Colonic mucosa (tissue), 4 donors: Measurements from ENCODE around the gene RPTOR. TPM values are rescaled to one million over a fixed set of nuclear protein-coding genes. Genes with fewer than 3 reads are reported as not detected.

ENCODE experiments used
- DNase-seq: peaks from one replicate; pipeline ENCODE4 v3.0.0-alpha.2; 2020
- H3K27ac ChIP-seq: fragments of 200-600 bp; one replicate; pipeline ENCODE4 v1.8.0; 2021
- H3K27me3 ChIP-seq: fragments of 200-600 bp; one replicate; pipeline ENCODE4 v1.8.0; 2021
- H3K36me3 ChIP-seq: fragments of 200-600 bp; one replicate; pipeline ENCODE4 v1.8.0; 2021
- H3K4me1 ChIP-seq: fragments of 200-600 bp; one replicate; pipeline ENCODE4 v1.8.0; 2021; ENCODE audit warnings: mild to moderate bottlenecking
- H3K4me3 ChIP-seq: fragments of 200-600 bp; one replicate; pipeline ENCODE4 v1.8.0; 2021
- H3K9ac ChIP-seq, 2 donors: one replicate each; pipeline ENCODE4 v1.7.0; 2013; ENCODE audit warnings: control low read depth in 2 of 2, low read depth in 2 of 2, low read length in 2 of 2
- H3K9me3 ChIP-seq: fragments of 200-600 bp; one replicate; pipeline ENCODE4 v1.8.0; 2021
- intact Hi-C: fragments of 100-400 bp; cut with DNase I; formaldehyde crosslinking; loops from one replicate; pipeline ENCODE4 v1.14.1; 2022
- total RNA-seq, 2 donors: library from RNA; stranded (reverse); fragmentation: NEBNext Ultra II Directional in 1 of 2; extraction: Animal tissue kit (Norgen Biotek cat#: 25700) in 1 of 2; gene quantifications; one replicate each; pipeline ENCODE4 v1.2.1, GENCODE V29; 2021
- TF ChIP-seq, protein P1 (sequence below): fragments of 200-600 bp; IDR thresholded peaks from one replicate; pipeline ENCODE4 v1.8.0; 2022; ENCODE audit warnings: antibody characterized with exemption, mild to moderate bottlenecking
- donor health status: healthy.
- donor health status: DM: no; HTN: no; CAD: no.
- donor health status: DM: no; HTN: no; CAD: no.

RPTOR gene
- total RNA-seq, 2 donors from 2014 or later, result 21.2 to 39.6 TPM

DNA sequence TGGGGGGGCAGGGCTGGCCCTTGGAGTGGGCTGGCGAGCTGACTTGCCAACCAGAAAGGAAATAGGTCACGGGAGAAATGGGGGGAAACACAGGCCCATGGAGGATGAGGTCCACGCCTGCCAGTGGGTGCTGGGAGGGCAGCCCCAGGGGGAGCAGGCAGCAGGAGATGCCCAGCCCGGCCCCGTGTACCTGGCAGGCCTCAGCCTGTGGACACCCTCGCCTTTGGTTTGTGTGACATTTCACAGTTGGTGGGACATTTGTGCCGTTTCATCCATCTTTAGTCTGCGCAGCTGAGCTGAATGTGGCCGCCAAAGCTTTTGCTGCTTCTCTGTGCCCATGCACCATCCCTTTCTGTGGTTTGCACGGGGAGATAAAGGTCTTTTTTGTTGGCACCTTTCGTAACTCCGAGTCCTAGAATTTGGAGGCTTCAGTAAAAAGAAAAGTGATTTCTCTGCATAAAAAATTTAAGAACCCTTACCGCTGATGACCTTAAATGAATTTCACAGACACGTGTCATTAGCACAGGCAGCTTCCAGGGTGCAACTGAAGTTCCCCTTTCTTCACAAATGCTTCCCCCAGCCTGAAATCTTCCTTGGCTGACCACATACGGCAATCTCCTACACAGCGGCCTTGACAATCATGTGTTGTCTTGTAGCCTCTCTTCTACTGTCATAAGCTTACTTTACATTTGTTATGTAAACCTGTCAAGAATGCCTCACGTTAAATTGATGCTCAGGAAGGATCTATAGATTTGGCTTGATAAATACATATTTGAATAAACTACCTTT, 193.6 kb downstream of the RPTOR start:
- Histone ChIP-seq H3K36me3 (no peaks in the 10 kb centered on the region), H3K9me3 (no peaks in the 10 kb centered on the region), H3K9ac (no peak overlapping the region), H3K4me3 (no peak overlapping the region), H3K27me3 (no peaks in the 10 kb centered on the region), H3K27ac (no peak overlapping the region), H3K4me1 (no peaks in the 10 kb centered on the region)
- DNase-seq, result no peak
- intact Hi-C loops, result no loop called here
- TF ChIP-seq, protein P1, sequence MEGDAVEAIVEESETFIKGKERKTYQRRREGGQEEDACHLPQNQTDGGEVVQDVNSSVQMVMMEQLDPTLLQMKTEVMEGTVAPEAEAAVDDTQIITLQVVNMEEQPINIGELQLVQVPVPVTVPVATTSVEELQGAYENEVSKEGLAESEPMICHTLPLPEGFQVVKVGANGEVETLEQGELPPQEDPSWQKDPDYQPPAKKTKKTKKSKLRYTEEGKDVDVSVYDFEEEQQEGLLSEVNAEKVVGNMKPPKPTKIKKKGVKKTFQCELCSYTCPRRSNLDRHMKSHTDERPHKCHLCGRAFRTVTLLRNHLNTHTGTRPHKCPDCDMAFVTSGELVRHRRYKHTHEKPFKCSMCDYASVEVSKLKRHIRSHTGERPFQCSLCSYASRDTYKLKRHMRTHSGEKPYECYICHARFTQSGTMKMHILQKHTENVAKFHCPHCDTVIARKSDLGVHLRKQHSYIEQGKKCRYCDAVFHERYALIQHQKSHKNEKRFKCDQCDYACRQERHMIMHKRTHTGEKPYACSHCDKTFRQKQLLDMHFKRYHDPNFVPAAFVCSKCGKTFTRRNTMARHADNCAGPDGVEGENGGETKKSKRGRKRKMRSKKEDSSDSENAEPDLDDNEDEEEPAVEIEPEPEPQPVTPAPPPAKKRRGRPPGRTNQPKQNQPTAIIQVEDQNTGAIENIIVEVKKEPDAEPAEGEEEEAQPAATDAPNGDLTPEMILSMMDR, result no peak

DNA sequence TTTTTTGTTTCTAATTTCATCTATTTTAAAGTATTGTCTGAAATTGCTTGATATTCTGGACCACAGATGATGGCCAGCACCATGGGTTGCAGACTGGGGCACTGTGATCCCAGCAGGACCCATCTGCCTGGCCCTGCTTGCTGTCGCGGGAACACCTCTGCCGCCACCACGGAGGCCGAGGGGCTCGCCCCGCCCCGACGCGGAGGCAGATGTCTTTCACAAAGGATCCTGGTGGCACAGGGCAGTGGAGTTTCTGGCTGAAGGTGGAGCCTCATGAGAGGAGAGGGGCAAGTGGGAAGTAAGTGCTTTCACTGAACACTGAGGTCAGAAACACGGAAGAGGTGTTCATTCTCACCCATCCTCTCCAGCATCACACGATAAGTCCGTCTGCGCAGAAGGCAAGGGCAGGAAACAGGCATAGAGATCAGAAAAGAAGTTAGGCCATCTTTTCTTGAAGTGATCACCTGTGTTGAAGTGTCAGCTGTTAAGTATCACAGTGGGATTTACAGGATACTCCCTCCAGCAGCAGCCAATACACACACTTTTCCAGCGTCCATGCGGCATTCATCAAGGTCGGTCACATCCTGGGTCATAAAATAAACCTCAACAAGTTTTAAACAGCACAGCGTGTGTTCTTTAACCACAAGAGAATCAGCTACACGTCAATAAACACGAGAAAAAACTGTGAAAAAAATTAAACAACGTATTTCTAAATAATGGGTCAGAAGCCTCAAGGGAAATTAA, 194.5 kb downstream of the RPTOR start:
- Histone ChIP-seq H3K27me3 (no peaks in the 10 kb centered on the region), H3K36me3 (no peaks in the 10 kb centered on the region), H3K27ac (no peak overlapping the region), H3K4me3 (no peak overlapping the region), H3K9ac (no peak overlapping the region), H3K9me3 (no peaks in the 10 kb centered on the region), H3K4me1 (no peaks in the 10 kb centered on the region)
- TF ChIP-seq, protein P1, result no peak
- intact Hi-C loops, result no loop called here
- DNase-seq, result no peak

DNA sequence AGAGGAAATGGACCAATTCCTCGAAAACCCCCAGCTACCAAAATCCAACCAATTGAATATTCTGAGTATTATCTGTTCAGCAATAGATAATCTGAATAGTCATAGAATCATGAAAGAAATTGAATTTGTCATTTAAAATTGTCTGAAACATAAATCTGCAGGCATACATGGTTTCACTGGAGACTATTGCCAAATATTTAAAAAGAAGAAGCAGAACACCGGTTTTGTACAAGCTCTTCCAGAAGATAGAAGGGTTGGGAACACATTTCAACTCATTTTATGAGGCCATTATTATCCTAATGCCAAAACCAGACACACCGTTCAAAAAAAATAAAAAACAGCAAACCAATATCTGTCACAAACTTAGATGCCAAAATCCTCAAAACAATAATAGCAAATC, 195.5 kb downstream of the RPTOR start:
- TF ChIP-seq, protein P1, result no peak
- no peak overlapping the region for H3K9ac ChIP-seq

DNA sequence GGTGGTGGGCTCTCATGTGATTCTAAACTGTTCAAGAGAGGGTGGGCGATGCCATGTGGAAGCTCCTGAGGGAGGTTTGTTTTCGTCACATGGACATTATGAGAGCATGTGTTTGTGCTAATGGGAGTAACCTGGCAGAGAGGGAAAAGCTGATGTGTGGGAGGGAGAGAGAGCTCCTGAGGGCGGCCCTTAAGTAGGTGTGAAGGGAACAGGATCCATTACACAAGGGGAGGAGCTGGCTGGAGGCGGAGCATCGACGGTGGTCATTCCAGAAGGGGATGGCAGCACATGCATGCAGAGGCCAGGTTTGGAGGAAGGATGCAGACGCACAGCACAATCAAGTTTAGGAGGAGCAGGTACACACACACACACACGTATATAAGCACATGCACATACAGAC, 197.5 kb downstream of the RPTOR start:
- Histone ChIP-seq H3K9me3 (no peaks in the 10 kb centered on the region), H3K36me3 (no peaks in the 10 kb centered on the region), H3K4me3 (no peak overlapping the region), H3K4me1 (no peaks in the 10 kb centered on the region), H3K9ac (no peak overlapping the region), H3K27ac (no peak overlapping the region), H3K27me3 (no peaks in the 10 kb centered on the region)
- intact Hi-C loops, result no loop called here
- no peak for DNase-seq
- TF ChIP-seq, protein P1, result no peak

More for the DNA sequence above, 195.5 kb downstream of the RPTOR start:
- intact Hi-C loops, result no loop called here
- Histone ChIP-seq H3K27me3 (no peaks in the 10 kb centered on the region), H3K9me3 (no peaks in the 10 kb centered on the region), H3K36me3 (no peaks in the 10 kb centered on the region), H3K4me3 (no peak overlapping the region), H3K4me1 (no peaks in the 10 kb centered on the region), H3K27ac (no peak overlapping the region)
- DNase-seq, result no peak

DNA sequence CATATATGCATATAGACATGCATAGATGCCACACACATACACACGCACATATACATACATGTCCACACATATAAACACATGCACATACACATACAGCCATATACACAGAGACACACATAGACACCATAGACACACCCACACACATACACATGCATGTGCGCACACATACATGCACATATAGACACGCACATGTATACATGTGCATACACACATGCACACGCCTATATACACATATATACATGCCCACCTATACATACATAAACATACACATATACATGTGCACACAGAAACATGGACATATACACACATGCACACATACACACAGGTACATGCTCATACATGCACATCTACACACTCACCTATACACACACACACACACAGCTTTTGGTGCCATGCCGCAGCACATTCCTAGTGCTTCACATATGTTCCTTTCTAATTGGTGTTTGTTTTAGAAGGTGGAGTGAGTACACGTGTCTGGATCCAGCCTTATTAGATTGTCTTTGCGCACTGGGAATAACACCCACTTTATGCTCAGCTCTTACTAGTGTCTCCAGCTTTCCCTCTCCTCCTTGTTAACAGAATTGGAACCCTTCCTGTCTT, 198.0 kb downstream of the RPTOR start:
- no peak overlapping the region for H3K27ac ChIP-seq
- DNase-seq, result no peak
- H3K36me3 ChIP-seq, result no peaks in the 10 kb centered on the region
- no peak overlapping the region for H3K4me3 ChIP-seq
- no peaks in the 10 kb centered on the region for H3K4me1 ChIP-seq
- H3K27me3 ChIP-seq, result no peaks in the 10 kb centered on the region
- no peaks in the 10 kb centered on the region for H3K9me3 ChIP-seq
- intact Hi-C loops, result no loop called here
- TF ChIP-seq, protein P1, result no peak
- no peak overlapping the region for H3K9ac ChIP-seq
